Measurements from ENCODE around the gene TRIM47.

Gene TRIM47

DNA sequence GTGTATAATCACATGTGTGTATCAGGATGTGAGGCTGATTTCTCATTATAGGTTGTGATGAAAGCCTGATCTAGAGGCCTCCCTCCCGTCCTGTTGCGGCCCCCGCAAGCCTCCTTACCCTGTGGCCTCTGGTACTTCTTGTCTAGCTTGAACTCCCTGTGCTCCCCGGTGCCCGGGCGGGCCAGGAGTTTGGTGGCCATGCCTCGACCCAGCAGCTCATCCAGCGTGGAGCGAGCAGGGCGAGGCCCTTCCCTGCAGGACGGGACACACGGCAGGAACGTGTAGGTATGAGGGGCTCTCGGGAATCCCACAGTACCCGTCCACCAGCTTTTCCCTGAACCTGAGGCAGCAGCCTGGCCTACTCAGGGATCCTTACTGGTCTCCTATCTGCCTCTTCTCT is 47.5 kb upstream of the TRIM47 start:
- H3K4me1 ChIP-seq (ENCODE audit: low read length) = no peaks in the 10 kb centered on the region
- H3K9ac ChIP-seq (ENCODE audit: low read length) = no peak overlapping the region
- H4K20me1 ChIP-seq (ENCODE audit: insufficient read depth, low read length) = no peaks in the 10 kb centered on the region
- H2AFZ ChIP-seq (ENCODE audit: low read length) = no peak overlapping the region
- H3K9me3 ChIP-seq (replicated peaks; ENCODE audit: insufficient read depth, low read length) = no peaks in the 10 kb centered on the region
- H3K4me2 ChIP-seq (ENCODE audit: low read depth, low read length) = no peak overlapping the region
- no peaks in the 10 kb centered on the region for H3K79me2 ChIP-seq (ENCODE audit: low read length)
- TF ChIP-seq EZH2phosphoT487 (IDR thresholded peaks at IDR 0.05; ENCODE audit: low read length) = no peak
- TF ChIP-seq, protein P1, sequence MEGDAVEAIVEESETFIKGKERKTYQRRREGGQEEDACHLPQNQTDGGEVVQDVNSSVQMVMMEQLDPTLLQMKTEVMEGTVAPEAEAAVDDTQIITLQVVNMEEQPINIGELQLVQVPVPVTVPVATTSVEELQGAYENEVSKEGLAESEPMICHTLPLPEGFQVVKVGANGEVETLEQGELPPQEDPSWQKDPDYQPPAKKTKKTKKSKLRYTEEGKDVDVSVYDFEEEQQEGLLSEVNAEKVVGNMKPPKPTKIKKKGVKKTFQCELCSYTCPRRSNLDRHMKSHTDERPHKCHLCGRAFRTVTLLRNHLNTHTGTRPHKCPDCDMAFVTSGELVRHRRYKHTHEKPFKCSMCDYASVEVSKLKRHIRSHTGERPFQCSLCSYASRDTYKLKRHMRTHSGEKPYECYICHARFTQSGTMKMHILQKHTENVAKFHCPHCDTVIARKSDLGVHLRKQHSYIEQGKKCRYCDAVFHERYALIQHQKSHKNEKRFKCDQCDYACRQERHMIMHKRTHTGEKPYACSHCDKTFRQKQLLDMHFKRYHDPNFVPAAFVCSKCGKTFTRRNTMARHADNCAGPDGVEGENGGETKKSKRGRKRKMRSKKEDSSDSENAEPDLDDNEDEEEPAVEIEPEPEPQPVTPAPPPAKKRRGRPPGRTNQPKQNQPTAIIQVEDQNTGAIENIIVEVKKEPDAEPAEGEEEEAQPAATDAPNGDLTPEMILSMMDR (IDR thresholded peaks at IDR 0.05; ENCODE audit: low read length) = no peak
- TF ChIP-seq EZH2 (optimal IDR thresholded peaks at IDR 0.05; ENCODE audit: low read depth, low read length) = no peak
- no peak for DNase-seq
- H3K9me2 ChIP-seq (replicated peaks; ENCODE audit: insufficient read depth, low read length) = no peaks in the 10 kb centered on the region
- H3K27ac ChIP-seq (ENCODE audit: low read length) = no peak overlapping the region
- no peaks in the 10 kb centered on the region for H3F3A ChIP-seq (ENCODE audit: insufficient read depth, low read length)
- H3K27me3 ChIP-seq (replicated peaks; ENCODE audit: insufficient read depth, low read length) = no peaks in the 10 kb centered on the region
- H3K36me3 ChIP-seq (replicated peaks; ENCODE audit: insufficient read depth, low read length) = no peaks in the 10 kb centered on the region
- no peak overlapping the region for H3K4me3 ChIP-seq (ENCODE audit: low read length)

DNA sequence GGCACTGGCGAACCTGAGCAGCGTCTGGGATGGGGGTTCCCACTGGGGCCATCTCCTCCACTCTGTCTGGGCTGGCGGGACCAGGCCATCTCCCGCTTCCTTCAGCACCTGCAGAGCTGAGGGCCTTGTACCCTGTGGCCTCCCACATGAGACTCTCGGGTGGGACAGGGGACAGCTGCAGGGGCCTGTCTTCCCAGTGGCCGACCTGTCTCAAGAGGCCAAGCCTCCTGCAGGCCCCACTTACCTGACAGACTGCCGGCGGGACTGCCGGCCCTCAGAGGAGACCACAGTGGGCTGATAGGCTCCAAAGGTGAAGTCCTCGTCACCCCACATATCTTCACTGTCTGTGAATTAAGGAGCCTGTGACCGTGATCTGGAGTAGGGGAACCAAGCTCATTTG is 46.7 kb upstream of the TRIM47 start:
- H3K9me3 ChIP-seq (replicated peaks; ENCODE audit: insufficient read depth, low read length) = no peaks in the 10 kb centered on the region
- H4K20me1 ChIP-seq (ENCODE audit: insufficient read depth, low read length) = no peaks in the 10 kb centered on the region
- no peak for DNase-seq
- H3K4me3 ChIP-seq (ENCODE audit: low read length) = no peak overlapping the region
- no peak overlapping the region for H3K27ac ChIP-seq (ENCODE audit: low read length)
- H3K9ac ChIP-seq (ENCODE audit: low read length) = no peak overlapping the region
- no peaks in the 10 kb centered on the region for H3K9me2 ChIP-seq (replicated peaks; ENCODE audit: insufficient read depth, low read length)
- H3K79me2 ChIP-seq (ENCODE audit: low read length) = no peaks in the 10 kb centered on the region
- TF ChIP-seq, protein P1 (IDR thresholded peaks at IDR 0.05; ENCODE audit: low read length) = no peak
- TF ChIP-seq EZH2phosphoT487 (IDR thresholded peaks at IDR 0.05; ENCODE audit: low read length) (no peak), EZH2 (optimal IDR thresholded peaks at IDR 0.05; ENCODE audit: low read depth, low read length) (no peak)
- H3F3A ChIP-seq (ENCODE audit: insufficient read depth, low read length) = no peaks in the 10 kb centered on the region
- no peaks in the 10 kb centered on the region for H3K36me3 ChIP-seq (replicated peaks; ENCODE audit: insufficient read depth, low read length)
- H3K4me1 ChIP-seq (ENCODE audit: low read length) = no peaks in the 10 kb centered on the region
- H3K27me3 ChIP-seq (replicated peaks; ENCODE audit: insufficient read depth, low read length) = no peaks in the 10 kb centered on the region
- no peak overlapping the region for H2AFZ ChIP-seq (ENCODE audit: low read length)
- H3K4me2 ChIP-seq (ENCODE audit: low read depth, low read length) = no peak overlapping the region

DNA sequence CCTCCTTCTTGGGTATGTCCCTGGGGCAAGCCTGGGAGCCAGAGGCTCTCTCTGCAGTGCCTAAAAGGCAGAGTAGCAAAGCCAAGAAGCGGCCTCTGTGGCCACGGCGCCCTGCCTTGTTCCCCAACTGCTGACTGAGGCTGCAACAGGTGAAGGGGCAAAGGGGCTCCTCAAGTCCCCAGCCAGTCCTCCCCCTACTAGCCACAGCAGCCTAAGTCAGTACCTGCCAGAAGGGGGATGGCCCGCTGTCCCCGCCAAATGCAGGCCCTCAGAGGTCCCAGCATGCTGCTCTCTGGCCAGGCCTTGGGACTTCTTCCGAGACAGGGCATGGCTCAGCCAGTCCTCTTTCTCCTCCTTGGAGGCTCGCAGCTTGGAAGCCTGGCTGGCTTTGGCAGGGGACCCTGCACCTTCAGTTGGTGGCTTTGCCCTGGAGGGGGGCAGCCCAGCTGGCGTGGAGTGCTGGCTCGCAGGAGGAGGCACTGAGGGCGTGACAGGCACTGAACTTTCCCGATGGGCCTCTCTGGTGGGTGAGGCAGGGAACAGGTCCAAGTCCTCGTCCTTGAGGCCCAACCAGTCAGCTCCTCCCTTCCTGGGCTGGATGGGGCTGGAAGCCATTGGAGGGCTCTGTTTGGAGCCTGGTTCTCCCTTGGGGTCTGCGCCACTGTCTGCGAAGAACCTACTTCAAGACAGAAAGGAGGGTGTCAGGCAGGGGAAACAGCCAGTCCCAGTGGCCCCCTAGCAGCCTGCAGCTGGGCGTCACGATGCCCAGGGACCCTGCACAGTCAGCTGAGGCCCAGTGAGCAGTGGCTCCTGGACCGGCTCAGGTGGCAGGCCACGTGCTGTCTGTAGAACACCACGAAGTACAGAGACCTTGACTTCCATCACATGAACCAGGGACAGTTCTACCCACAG is 44.8 kb upstream of the TRIM47 start:
- Histone ChIP-seq H3K27me3 (replicated peaks; ENCODE audit: insufficient read depth, low read length) (no peaks in the 10 kb centered on the region), H3K9me2 (replicated peaks; ENCODE audit: insufficient read depth, low read length) (no peaks in the 10 kb centered on the region), H3K9me3 (replicated peaks; ENCODE audit: insufficient read depth, low read length) (no peaks in the 10 kb centered on the region), H3K4me3 (ENCODE audit: low read length) (no peak overlapping the region), H3K36me3 (replicated peaks; ENCODE audit: insufficient read depth, low read length) (no peaks in the 10 kb centered on the region), H3K9ac (ENCODE audit: low read length) (no peak overlapping the region), H3K4me1 (ENCODE audit: low read length) (no peaks in the 10 kb centered on the region), H4K20me1 (ENCODE audit: insufficient read depth, low read length) (no peaks in the 10 kb centered on the region), H3K4me2 (ENCODE audit: low read depth, low read length) (no peak overlapping the region), H3F3A (ENCODE audit: insufficient read depth, low read length) (no peaks in the 10 kb centered on the region), H3K79me2 (ENCODE audit: low read length) (no peaks in the 10 kb centered on the region), H3K27ac (ENCODE audit: low read length) (no peak overlapping the region), H2AFZ (ENCODE audit: low read length) (no peak overlapping the region)
- TF ChIP-seq, protein P1 (IDR thresholded peaks at IDR 0.05; ENCODE audit: low read length) = no peak
- TF ChIP-seq EZH2phosphoT487 (IDR thresholded peaks at IDR 0.05; ENCODE audit: low read length) = no peak
- no peak for TF ChIP-seq EZH2 (optimal IDR thresholded peaks at IDR 0.05; ENCODE audit: low read depth, low read length)
- no peak for DNase-seq

All from MM.1S (cell line).